HepG2 (cell line): Measurements from ENCODE around the gene LIM2. TPM values are rescaled to one million over a fixed set of nuclear protein-coding genes. Genes with fewer than 3 reads are reported as not detected.

Source experiments
- AGO1 ChIP-seq: fragments of 200-400 bp; formaldehyde crosslinking; IDR thresholded peaks from 2 replicates; pipeline ENCODE4 v1.6.1; 2017; ENCODE audit warnings: mild to moderate bottlenecking, low read depth, low read length, moderate library complexity; ENCODE audit not compliant: poor library complexity, severe bottlenecking
- MBD4 ChIP-seq: IDR thresholded peaks from 2 replicates; pipeline ENCODE4 v1.6.1; 2012; ENCODE audit warnings: low read length, inconsistent platforms, borderline replicate concordance
- RAD21 ChIP-seq: fragments of 450-650 bp; formaldehyde crosslinking; IDR thresholded peaks from 2 replicates; pipeline ENCODE4 v1.5.0; 2020; ENCODE audit warnings: mild to moderate bottlenecking
- SMC3 ChIP-seq: IDR thresholded peaks from 2 replicates; pipeline ENCODE4 v1.6.1; 2011; ENCODE audit warnings: low read length, improper control_type of control experiment
- TSC22D2 ChIP-seq: sonication (generic); formaldehyde crosslinking; IDR thresholded peaks from 2 replicates; pipeline ENCODE4 v1.5.1; 2020; ENCODE audit warnings: missing genetic modification reagents, mild to moderate bottlenecking, borderline replicate concordance
- ZBTB7B ChIP-seq: sonication (generic); formaldehyde crosslinking; IDR thresholded peaks from 2 replicates; pipeline ENCODE4 v1.4.0; 2020; ENCODE audit warnings: missing genetic modification reagents
- ZNF687 ChIP-seq: sonication (generic); formaldehyde crosslinking; IDR thresholded peaks from 2 replicates; pipeline ENCODE4 v1.5.1; 2020; ENCODE audit warnings: mild to moderate bottlenecking, missing genetic modification reagents, moderate library complexity
- polyA plus RNA-seq, 8 experiments: library from polyadenylated mRNA; depleted of rRNA in 3 of 8; stranded (reverse) in 7 of 8; unstranded in 1 of 8; fragments of >200 nt; fragmentation: Illumina TruSeq in 4 of 8; extraction: Trizol in 4 of 8; gene quantifications; 2 replicates each; pipeline versions ENCODE4 v1.2.1 to v1.2.3, GENCODE V29; 2011 to 2016; ENCODE audit warnings: low read depth in 4 of 8, missing spikeins in 1 of 8, mixed read lengths in 1 of 8; ENCODE audit not compliant: insufficient read depth in 1 of 8
- total RNA-seq, 5 experiments: library from RNA; depleted of rRNA; stranded (reverse); fragments of >200 nt; fragmentation: Illumina TruSeq; extraction: Trizol; gene quantifications; 2 replicates each; pipeline ENCODE4 v1.2.3, GENCODE V29; 2016; ENCODE audit warnings: low read depth in 1 of 5
- TF ChIP-seq, protein P1 (sequence below): sonication (generic); formaldehyde crosslinking; IDR thresholded peaks from 2 replicates; pipeline ENCODE4 v1.4.0; 2020; ENCODE audit warnings: missing genetic modification reagents
- TF ChIP-seq, protein P2 (sequence below): sonication (generic); formaldehyde crosslinking; IDR thresholded peaks from 2 replicates; pipeline ENCODE4 v1.4.0; 2020; ENCODE audit warnings: missing genetic modification reagents
- TF ChIP-seq, protein P3 (sequence below): sonication (generic); formaldehyde crosslinking; IDR thresholded peaks from 2 replicates; pipeline ENCODE4 v1.5.1; 2020; ENCODE audit warnings: mild to moderate bottlenecking, missing genetic modification reagents, borderline replicate concordance
- TF ChIP-seq, protein P4 (sequence below): sonication (generic); formaldehyde crosslinking; IDR thresholded peaks from 2 replicates; pipeline ENCODE4; 2020; ENCODE audit warnings: missing genetic modification reagents, mild to moderate bottlenecking, borderline replicate concordance

The LIM2 gene
- total and polyA plus RNA-seq, 2 of the 13 experiments (the other 11 are each of a cell fraction or from before 2014, with no cell fraction given): 1.3 TPM; not detected in 1

DNA sequence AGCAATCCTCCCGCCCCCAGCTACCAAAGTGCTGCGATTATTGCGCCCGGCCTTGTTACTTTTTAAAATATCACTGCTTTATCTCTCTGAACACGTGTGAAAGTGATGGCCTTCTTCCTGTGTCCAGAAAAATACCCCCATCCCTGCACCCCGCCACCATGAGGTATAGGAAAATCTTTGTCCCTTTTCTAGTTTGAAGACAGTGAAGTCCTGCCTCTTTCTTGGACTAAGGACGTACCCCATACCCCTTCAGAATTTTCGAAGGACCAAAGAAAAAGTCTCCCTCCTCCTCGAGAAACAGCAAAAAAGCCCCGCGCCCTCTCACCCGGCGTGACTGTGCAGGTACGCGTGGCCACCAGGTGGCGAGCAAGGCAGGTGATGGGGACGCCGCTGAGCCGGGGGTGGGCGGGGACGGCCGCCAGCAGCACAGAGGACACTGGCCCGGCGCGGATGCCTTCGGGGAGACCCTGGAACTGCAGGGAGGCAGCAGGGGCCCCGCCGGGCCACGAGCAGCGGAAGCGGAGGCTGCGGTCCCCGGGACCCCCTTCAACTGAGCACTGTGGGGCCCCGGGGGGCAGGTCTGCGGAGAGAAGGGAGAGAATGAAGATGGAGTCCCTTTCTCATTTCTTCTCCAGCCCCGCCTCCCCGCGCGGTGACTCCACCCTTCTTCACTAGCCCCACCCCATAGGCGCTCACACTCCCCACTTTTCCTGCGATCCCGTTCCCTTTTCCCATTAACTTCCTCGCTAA, 49.0 kb downstream of the LIM2 start (continued):
- TF ChIP-seq, protein P1, sequence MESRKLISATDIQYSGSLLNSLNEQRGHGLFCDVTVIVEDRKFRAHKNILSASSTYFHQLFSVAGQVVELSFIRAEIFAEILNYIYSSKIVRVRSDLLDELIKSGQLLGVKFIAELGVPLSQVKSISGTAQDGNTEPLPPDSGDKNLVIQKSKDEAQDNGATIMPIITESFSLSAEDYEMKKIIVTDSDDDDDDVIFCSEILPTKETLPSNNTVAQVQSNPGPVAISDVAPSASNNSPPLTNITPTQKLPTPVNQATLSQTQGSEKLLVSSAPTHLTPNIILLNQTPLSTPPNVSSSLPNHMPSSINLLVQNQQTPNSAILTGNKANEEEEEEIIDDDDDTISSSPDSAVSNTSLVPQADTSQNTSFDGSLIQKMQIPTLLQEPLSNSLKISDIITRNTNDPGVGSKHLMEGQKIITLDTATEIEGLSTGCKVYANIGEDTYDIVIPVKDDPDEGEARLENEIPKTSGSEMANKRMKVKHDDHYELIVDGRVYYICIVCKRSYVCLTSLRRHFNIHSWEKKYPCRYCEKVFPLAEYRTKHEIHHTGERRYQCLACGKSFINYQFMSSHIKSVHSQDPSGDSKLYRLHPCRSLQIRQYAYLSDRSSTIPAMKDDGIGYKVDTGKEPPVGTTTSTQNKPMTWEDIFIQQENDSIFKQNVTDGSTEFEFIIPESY (CRISPR knock-in tag): peak; percentile 47; the same call in 1 of the 2 replicates
- TF ChIP-seq AGO1 (peak; percentile 51), ZNF687 (CRISPR knock-in tag) (peak; percentile 73), ZBTB7B (CRISPR knock-in tag) (peak; percentile 63), TSC22D2 (no peak), SMC3 (peak; percentile 49; the same call in 1 of the 2 replicates), MBD4 (no peak), RAD21 (CRISPR knock-in tag) (peak; percentile 84)
- TF ChIP-seq, protein P2, sequence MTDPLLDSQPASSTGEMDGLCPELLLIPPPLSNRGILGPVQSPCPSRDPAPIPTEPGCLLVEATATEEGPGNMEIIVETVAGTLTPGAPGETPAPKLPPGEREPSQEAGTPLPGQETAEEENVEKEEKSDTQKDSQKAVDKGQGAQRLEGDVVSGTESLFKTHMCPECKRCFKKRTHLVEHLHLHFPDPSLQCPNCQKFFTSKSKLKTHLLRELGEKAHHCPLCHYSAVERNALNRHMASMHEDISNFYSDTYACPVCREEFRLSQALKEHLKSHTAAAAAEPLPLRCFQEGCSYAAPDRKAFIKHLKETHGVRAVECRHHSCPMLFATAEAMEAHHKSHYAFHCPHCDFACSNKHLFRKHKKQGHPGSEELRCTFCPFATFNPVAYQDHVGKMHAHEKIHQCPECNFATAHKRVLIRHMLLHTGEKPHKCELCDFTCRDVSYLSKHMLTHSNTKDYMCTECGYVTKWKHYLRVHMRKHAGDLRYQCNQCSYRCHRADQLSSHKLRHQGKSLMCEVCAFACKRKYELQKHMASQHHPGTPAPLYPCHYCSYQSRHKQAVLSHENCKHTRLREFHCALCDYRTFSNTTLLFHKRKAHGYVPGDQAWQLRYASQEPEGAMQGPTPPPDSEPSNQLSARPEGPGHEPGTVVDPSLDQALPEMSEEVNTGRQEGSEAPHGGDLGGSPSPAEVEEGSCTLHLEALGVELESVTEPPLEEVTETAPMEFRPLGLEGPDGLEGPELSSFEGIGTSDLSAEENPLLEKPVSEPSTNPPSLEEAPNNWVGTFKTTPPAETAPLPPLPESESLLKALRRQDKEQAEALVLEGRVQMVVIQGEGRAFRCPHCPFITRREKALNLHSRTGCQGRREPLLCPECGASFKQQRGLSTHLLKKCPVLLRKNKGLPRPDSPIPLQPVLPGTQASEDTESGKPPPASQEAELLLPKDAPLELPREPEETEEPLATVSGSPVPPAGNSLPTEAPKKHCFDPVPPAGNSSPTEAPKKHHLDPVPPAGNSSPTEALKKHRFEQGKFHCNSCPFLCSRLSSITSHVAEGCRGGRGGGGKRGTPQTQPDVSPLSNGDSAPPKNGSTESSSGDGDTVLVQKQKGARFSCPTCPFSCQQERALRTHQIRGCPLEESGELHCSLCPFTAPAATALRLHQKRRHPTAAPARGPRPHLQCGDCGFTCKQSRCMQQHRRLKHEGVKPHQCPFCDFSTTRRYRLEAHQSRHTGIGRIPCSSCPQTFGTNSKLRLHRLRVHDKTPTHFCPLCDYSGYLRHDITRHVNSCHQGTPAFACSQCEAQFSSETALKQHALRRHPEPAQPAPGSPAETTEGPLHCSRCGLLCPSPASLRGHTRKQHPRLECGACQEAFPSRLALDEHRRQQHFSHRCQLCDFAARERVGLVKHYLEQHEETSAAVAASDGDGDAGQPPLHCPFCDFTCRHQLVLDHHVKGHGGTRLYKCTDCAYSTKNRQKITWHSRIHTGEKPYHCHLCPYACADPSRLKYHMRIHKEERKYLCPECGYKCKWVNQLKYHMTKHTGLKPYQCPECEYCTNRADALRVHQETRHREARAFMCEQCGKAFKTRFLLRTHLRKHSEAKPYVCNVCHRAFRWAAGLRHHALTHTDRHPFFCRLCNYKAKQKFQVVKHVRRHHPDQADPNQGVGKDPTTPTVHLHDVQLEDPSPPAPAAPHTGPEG: no peak
- TF ChIP-seq, protein P3, sequence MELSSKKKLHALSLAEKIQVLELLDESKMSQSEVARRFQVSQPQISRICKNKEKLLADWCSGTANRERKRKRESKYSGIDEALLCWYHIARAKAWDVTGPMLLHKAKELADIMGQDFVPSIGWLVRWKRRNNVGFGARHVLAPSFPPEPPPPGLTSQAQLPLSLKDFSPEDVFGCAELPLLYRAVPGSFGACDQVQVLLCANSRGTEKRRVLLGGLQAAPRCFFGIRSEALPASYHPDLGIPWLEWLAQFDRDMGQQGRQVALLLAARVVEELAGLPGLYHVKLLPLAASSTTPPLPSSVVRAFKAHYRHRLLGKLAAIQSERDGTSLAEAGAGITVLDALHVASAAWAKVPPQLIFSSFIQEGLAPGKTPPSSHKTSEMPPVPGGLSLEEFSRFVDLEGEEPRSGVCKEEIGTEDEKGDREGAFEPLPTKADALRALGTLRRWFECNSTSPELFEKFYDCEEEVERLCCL (CRISPR knock-in tag): no peak
- TF ChIP-seq, protein P4, sequence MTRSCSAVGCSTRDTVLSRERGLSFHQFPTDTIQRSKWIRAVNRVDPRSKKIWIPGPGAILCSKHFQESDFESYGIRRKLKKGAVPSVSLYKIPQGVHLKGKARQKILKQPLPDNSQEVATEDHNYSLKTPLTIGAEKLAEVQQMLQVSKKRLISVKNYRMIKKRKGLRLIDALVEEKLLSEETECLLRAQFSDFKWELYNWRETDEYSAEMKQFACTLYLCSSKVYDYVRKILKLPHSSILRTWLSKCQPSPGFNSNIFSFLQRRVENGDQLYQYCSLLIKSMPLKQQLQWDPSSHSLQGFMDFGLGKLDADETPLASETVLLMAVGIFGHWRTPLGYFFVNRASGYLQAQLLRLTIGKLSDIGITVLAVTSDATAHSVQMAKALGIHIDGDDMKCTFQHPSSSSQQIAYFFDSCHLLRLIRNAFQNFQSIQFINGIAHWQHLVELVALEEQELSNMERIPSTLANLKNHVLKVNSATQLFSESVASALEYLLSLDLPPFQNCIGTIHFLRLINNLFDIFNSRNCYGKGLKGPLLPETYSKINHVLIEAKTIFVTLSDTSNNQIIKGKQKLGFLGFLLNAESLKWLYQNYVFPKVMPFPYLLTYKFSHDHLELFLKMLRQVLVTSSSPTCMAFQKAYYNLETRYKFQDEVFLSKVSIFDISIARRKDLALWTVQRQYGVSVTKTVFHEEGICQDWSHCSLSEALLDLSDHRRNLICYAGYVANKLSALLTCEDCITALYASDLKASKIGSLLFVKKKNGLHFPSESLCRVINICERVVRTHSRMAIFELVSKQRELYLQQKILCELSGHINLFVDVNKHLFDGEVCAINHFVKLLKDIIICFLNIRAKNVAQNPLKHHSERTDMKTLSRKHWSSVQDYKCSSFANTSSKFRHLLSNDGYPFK: peak; percentile 20; the same call in 1 of the 2 replicates
